ENCODE data around the gene LSR. TPM values are rescaled to one million over a fixed set of nuclear protein-coding genes. Genes with fewer than 3 reads are reported as not detected.

The LSR gene
- total RNA-seq, 1 donor from 2014 or later = 27.1 TPM

DNA sequence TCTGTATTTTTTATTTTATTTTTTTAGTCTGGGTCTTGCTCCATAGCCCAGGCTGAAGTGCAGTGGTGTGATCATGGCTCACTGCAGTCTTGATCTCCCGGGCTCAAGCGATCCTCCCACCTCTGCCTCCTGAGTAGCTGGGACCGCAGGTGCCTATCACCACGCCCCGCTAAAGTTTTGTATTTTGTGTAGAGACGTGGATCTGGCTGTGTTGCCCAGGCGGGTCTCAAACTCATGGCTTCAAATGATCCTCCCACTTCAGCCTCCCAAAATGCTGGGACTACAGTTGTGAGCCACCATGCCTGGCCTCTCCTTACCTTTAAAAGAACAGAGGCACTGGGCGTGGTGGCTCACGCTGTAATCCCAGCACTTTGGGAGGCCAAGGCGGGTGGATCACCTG, 38.9 kb downstream of the LSR start:
- Mint-ChIP-seq H3K4me1 (peaks cover 7% of the 10 kb centered on the region), H3K27me3 (ENCODE audit: insufficient read depth, low read depth) (peaks cover 19% of the 10 kb centered on the region), H3K9me3 (no peaks in the 10 kb centered on the region), H3K4me3 (no peak overlapping the region), H3K36me3 (no peaks in the 10 kb centered on the region), H3K27ac (no peak overlapping the region)
- H3K27me3 ChIP-seq = no peaks in the 10 kb centered on the region
- H3K9me3 ChIP-seq (ENCODE audit: low read depth) = no peaks in the 10 kb centered on the region
- H3K4me2 ChIP-seq = no peak overlapping the region
- H3K36me3 ChIP-seq = no peaks in the 10 kb centered on the region
- no peak overlapping the region for H3K27ac ChIP-seq
- DNase-seq (ENCODE audit: low spot score) = no peak
- H2AFZ ChIP-seq (replicated peaks) = no peak overlapping the region
- TF ChIP-seq EZH2 (IDR thresholded peaks at IDR 0.05) (no peak), EZH2phosphoT487 (IDR thresholded peaks at IDR 0.05) (no peak)
- TF ChIP-seq, protein P1, sequence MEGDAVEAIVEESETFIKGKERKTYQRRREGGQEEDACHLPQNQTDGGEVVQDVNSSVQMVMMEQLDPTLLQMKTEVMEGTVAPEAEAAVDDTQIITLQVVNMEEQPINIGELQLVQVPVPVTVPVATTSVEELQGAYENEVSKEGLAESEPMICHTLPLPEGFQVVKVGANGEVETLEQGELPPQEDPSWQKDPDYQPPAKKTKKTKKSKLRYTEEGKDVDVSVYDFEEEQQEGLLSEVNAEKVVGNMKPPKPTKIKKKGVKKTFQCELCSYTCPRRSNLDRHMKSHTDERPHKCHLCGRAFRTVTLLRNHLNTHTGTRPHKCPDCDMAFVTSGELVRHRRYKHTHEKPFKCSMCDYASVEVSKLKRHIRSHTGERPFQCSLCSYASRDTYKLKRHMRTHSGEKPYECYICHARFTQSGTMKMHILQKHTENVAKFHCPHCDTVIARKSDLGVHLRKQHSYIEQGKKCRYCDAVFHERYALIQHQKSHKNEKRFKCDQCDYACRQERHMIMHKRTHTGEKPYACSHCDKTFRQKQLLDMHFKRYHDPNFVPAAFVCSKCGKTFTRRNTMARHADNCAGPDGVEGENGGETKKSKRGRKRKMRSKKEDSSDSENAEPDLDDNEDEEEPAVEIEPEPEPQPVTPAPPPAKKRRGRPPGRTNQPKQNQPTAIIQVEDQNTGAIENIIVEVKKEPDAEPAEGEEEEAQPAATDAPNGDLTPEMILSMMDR (IDR thresholded peaks at IDR 0.05) = no peak
- H4K20me1 ChIP-seq (ENCODE audit: low read depth) = no peaks in the 10 kb centered on the region
- peaks cover 8% of the 10 kb centered on the region for H3K4me1 ChIP-seq
- no peaks in the 10 kb centered on the region for H3F3A ChIP-seq (ENCODE audit: low read depth)
- H3K9ac ChIP-seq = no peak overlapping the region
- H3K79me2 ChIP-seq (ENCODE audit: low read depth) = no peaks in the 10 kb centered on the region
- H3K4me3 ChIP-seq = no peak overlapping the region

DNA sequence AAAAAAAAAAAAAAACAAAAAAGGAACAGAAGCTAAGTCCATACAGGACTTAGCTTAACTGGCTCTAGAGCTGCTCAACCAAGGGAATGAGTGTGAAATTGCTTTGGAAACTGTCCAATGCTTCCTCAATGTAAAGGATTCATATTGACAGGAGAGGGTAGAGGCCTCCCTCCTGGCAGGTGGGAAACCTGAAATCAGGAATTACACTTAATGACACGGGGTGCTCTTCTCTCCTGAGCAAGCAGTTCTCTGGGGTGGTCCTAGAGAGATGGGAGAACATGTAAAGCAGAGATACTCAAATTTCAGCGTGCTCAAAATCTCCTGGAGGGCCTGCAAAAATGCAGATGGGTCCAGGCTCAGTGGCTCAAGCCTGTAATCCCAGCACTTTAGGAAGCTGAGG, 39.5 kb downstream of the LSR start:
- no peak overlapping the region for H3K4me3 ChIP-seq
- H3K4me1 ChIP-seq = peaks cover 8% of the 10 kb centered on the region
- no peaks in the 10 kb centered on the region for H3K9me3 ChIP-seq (ENCODE audit: low read depth)
- no peaks in the 10 kb centered on the region for H3K79me2 ChIP-seq (ENCODE audit: low read depth)
- no peaks in the 10 kb centered on the region for H3F3A ChIP-seq (ENCODE audit: low read depth)
- H3K27me3 ChIP-seq = no peaks in the 10 kb centered on the region
- no peak overlapping the region for H3K9ac ChIP-seq
- Mint-ChIP-seq H3K36me3 (no peaks in the 10 kb centered on the region), H3K27ac (no peak overlapping the region), H3K9me3 (no peaks in the 10 kb centered on the region), H3K4me1 (peaks cover 7% of the 10 kb centered on the region), H3K27me3 (ENCODE audit: insufficient read depth, low read depth) (peaks cover 13% of the 10 kb centered on the region), H3K4me3 (no peak overlapping the region)
- H3K4me2 ChIP-seq = no peak overlapping the region
- no peaks in the 10 kb centered on the region for H4K20me1 ChIP-seq (ENCODE audit: low read depth)
- H3K36me3 ChIP-seq = no peaks in the 10 kb centered on the region
- no peak for DNase-seq (ENCODE audit: low spot score)
- no peak overlapping the region for H2AFZ ChIP-seq (replicated peaks)
- no peak overlapping the region for H3K27ac ChIP-seq
- TF ChIP-seq EZH2phosphoT487 (IDR thresholded peaks at IDR 0.05) (no peak), EZH2 (IDR thresholded peaks at IDR 0.05) (no peak)
- TF ChIP-seq, protein P1 (IDR thresholded peaks at IDR 0.05) = no peak

DNA sequence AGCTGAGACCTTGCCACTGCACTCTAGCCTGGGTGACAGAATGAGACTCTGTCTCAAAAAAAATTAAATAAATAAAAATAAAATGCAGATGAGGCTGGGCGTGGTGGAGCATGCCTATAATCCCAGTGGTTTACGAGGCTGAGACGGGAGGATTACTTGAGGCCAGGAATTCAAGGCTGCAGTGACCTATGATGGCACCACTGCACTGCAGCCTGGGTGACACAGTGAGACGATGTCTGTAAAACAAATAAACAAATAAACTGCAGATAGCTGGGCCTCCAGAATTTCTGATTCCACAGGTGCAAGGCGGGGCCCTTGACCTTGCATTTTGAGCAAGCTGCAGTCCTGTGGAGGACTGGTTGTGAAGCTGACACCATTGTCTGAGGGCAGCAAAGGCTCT, 40.1 kb downstream of the LSR start:
- no peak for DNase-seq (ENCODE audit: low spot score)
- Histone ChIP-seq H3K79me2 (ENCODE audit: low read depth) (no peaks in the 10 kb centered on the region), H3K36me3 (no peaks in the 10 kb centered on the region), H3K9ac (no peak overlapping the region), H4K20me1 (ENCODE audit: low read depth) (no peaks in the 10 kb centered on the region), H3K4me1 (peaks cover 8% of the 10 kb centered on the region), H3F3A (ENCODE audit: low read depth) (no peaks in the 10 kb centered on the region), H3K4me3 (no peak overlapping the region), H3K27me3 (no peaks in the 10 kb centered on the region), H3K9me3 (ENCODE audit: low read depth) (no peaks in the 10 kb centered on the region), H2AFZ (replicated peaks) (no peak overlapping the region), H3K4me2 (no peak overlapping the region), H3K27ac (no peak overlapping the region)
- Mint-ChIP-seq H3K27me3 (ENCODE audit: insufficient read depth, low read depth) (peaks cover 12% of the 10 kb centered on the region), H3K27ac (no peak overlapping the region), H3K36me3 (no peaks in the 10 kb centered on the region), H3K4me3 (no peak overlapping the region), H3K9me3 (no peaks in the 10 kb centered on the region), H3K4me1 (peaks cover 7% of the 10 kb centered on the region)
- TF ChIP-seq EZH2 (IDR thresholded peaks at IDR 0.05) (no peak), EZH2phosphoT487 (IDR thresholded peaks at IDR 0.05) (no peak)
- TF ChIP-seq, protein P1 (IDR thresholded peaks at IDR 0.05) = no peak

All from neural progenitor cell (in vitro differentiated cells).